ENCODE data around the gene ERG. TPM values are rescaled to one million over a fixed set of nuclear protein-coding genes. Genes with fewer than 3 reads are reported as not detected.

Gene ERG
- total RNA-seq, 1 donor from 2014 or later = not detected

DNA sequence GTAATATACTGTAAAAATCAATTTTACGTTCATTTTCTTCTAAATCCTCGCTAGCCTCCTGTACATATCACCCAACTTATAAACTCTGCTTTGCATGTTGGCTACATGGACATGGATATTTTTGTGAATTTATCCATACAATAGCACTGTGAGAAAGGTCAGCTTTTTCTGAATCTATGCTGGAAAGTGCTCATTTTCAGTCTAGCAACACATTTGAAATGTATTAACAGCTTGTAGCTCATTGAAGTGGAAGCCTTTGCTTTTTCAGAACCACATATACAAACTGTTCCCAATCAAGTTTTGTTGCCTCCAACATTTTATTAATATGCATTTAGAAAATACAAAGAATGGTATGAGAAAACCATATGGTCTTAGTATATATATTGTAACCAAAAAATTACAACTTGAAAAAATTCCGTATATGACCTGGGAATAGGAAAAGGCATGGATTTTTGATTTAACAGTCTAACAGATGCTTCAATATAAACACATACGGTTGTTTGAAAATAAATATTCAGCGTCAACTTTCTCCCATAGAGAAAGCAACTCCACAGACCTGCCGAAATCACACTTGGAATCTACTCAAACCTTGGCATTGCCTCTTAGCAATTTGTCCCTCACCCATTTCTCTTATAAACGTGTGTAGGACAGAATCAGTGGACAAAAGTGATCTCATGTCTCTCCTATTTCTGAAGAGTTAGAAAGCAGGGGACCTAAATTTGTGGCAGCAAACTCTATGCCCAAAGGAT, 112.7 kb downstream of the ERG start:
- H3K4me3 Mint-ChIP-seq = no peak overlapping the region
- H3K9me3 Mint-ChIP-seq = no peaks in the 10 kb centered on the region
- H3K27ac Mint-ChIP-seq = no peak overlapping the region
- H3K36me3 ChIP-seq = no peaks in the 10 kb centered on the region
- no peaks in the 10 kb centered on the region for H4K20me1 ChIP-seq (ENCODE audit: low read depth)
- no peak overlapping the region for H2AFZ ChIP-seq (replicated peaks)
- H3K4me1 Mint-ChIP-seq = peaks cover 4% of the 10 kb centered on the region
- H3K36me3 Mint-ChIP-seq = no peaks in the 10 kb centered on the region
- H3K9me3 ChIP-seq (ENCODE audit: low read depth) = no peaks in the 10 kb centered on the region
- H3K79me2 ChIP-seq (ENCODE audit: low read depth) = no peaks in the 10 kb centered on the region
- H3K27me3 Mint-ChIP-seq (ENCODE audit: insufficient read depth, low read depth) = peaks cover 2% of the 10 kb centered on the region
- DNase-seq (ENCODE audit: low spot score) = no peak
- H3K9ac ChIP-seq = no peak overlapping the region
- no peak overlapping the region for H3K27ac ChIP-seq
- no peaks in the 10 kb centered on the region for H3K27me3 ChIP-seq
- H3K4me3 ChIP-seq = no peak overlapping the region
- no peak for TF ChIP-seq EZH2 (IDR thresholded peaks at IDR 0.05)
- TF ChIP-seq EZH2phosphoT487 (IDR thresholded peaks at IDR 0.05) = no peak
- TF ChIP-seq, protein P1, sequence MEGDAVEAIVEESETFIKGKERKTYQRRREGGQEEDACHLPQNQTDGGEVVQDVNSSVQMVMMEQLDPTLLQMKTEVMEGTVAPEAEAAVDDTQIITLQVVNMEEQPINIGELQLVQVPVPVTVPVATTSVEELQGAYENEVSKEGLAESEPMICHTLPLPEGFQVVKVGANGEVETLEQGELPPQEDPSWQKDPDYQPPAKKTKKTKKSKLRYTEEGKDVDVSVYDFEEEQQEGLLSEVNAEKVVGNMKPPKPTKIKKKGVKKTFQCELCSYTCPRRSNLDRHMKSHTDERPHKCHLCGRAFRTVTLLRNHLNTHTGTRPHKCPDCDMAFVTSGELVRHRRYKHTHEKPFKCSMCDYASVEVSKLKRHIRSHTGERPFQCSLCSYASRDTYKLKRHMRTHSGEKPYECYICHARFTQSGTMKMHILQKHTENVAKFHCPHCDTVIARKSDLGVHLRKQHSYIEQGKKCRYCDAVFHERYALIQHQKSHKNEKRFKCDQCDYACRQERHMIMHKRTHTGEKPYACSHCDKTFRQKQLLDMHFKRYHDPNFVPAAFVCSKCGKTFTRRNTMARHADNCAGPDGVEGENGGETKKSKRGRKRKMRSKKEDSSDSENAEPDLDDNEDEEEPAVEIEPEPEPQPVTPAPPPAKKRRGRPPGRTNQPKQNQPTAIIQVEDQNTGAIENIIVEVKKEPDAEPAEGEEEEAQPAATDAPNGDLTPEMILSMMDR (IDR thresholded peaks at IDR 0.05) = no peak
- no peaks in the 10 kb centered on the region for H3F3A ChIP-seq (ENCODE audit: low read depth)
- H3K4me1 ChIP-seq = peaks cover 7% of the 10 kb centered on the region
- H3K4me2 ChIP-seq = no peak overlapping the region

DNA sequence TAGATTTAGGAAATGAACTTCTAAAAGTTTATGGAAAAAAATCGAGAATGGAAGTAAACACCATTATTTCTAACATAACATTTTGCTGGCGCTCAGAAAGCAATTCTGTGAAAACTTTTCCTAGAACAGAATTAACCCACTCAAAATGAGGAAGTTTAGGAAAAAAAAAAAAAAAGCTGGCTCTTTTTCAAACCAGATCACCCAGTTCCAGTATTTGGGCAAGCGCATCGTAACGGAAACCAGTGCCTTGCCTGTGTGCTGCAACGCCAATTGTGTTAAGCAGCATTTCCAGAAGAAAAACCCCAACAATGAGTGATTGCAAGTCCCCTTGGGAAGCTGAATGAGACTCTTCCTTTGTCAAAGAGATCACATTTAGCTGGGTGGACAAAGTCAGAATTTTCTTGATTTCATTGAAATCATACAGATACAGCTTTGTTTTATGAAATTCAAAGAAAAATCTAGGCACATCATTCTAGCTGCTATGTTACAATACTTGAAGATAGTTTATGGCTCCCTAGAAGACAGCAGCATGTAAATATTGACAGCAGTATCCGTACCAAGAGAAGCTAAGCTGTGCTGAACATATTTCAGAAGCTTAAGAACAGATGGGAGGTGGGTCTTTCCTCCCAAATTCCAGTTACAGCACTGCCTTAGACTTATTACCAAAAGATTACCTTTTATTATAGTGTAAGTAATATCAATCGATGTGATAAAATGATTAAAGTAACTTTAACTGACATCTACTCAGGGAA, 113.4 kb downstream of the ERG start:
- no peak overlapping the region for H3K4me3 Mint-ChIP-seq
- Histone ChIP-seq H3K9me3 (ENCODE audit: low read depth) (no peaks in the 10 kb centered on the region), H3K27me3 (no peaks in the 10 kb centered on the region), H3K36me3 (no peaks in the 10 kb centered on the region), H3K27ac (no peak overlapping the region), H3F3A (ENCODE audit: low read depth) (no peaks in the 10 kb centered on the region), H3K4me1 (peaks cover 7% of the 10 kb centered on the region), H2AFZ (replicated peaks) (no peak overlapping the region), H3K79me2 (ENCODE audit: low read depth) (no peaks in the 10 kb centered on the region), H3K4me2 (no peak overlapping the region), H3K9ac (no peak overlapping the region), H3K4me3 (no peak overlapping the region), H4K20me1 (ENCODE audit: low read depth) (no peaks in the 10 kb centered on the region)
- H3K36me3 Mint-ChIP-seq = no peaks in the 10 kb centered on the region
- peaks cover 10% of the 10 kb centered on the region for H3K4me1 Mint-ChIP-seq
- no peak for TF ChIP-seq EZH2phosphoT487 (IDR thresholded peaks at IDR 0.05)
- TF ChIP-seq, protein P1 (IDR thresholded peaks at IDR 0.05) = no peak
- no peak for TF ChIP-seq EZH2 (IDR thresholded peaks at IDR 0.05)
- DNase-seq (ENCODE audit: low spot score) = peak; percentile 21
- peaks cover 2% of the 10 kb centered on the region for H3K27me3 Mint-ChIP-seq (ENCODE audit: insufficient read depth, low read depth)
- H3K9me3 Mint-ChIP-seq = no peaks in the 10 kb centered on the region
- H3K27ac Mint-ChIP-seq = no peak overlapping the region

DNA sequence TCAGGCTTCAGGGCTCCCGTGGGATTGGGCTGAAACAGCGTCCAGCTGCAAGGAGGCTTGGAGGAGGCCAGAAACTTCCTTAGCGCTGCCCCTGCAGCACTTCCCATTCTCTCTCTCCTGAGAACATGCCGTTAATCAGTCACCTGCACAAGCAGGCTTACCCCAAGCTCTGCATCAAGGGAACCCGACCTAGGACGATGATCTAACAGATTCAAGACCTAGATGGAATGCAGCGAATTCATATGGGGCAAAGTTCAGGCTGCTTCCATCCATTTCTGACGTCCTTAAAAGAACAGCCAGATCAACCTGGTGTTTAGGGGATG, 114.1 kb downstream of the ERG start:
- Histone ChIP-seq H3K4me1 (peaks cover 7% of the 10 kb centered on the region), H3K4me2 (no peak overlapping the region), H3F3A (ENCODE audit: low read depth) (no peaks in the 10 kb centered on the region), H3K9ac (no peak overlapping the region), H3K79me2 (ENCODE audit: low read depth) (no peaks in the 10 kb centered on the region), H3K9me3 (ENCODE audit: low read depth) (no peaks in the 10 kb centered on the region), H4K20me1 (ENCODE audit: low read depth) (no peaks in the 10 kb centered on the region), H3K27me3 (no peaks in the 10 kb centered on the region), H2AFZ (replicated peaks) (no peak overlapping the region), H3K36me3 (no peaks in the 10 kb centered on the region), H3K27ac (no peak overlapping the region), H3K4me3 (no peak overlapping the region)
- no peak overlapping the region for H3K27ac Mint-ChIP-seq
- peaks cover 2% of the 10 kb centered on the region for H3K27me3 Mint-ChIP-seq (ENCODE audit: insufficient read depth, low read depth)
- no peaks in the 10 kb centered on the region for H3K36me3 Mint-ChIP-seq
- no peak overlapping the region for H3K4me3 Mint-ChIP-seq
- H3K4me1 Mint-ChIP-seq = peaks cover 10% of the 10 kb centered on the region
- no peaks in the 10 kb centered on the region for H3K9me3 Mint-ChIP-seq
- DNase-seq (ENCODE audit: low spot score) = no peak
- TF ChIP-seq, protein P1 (IDR thresholded peaks at IDR 0.05) = no peak
- TF ChIP-seq EZH2phosphoT487 (IDR thresholded peaks at IDR 0.05) = no peak
- no peak for TF ChIP-seq EZH2 (IDR thresholded peaks at IDR 0.05)

Data from neural progenitor cell (in vitro differentiated cells).